Mesodermal cell (in vitro differentiated cells): ENCODE results near the gene GPR179.

Source experiments
- H3K27ac ChIP-seq: 2 replicates; pipeline ENCODE4 v1.7.0; 2013; ENCODE audit warnings: mild to moderate bottlenecking, low read depth, low read length, moderate library complexity; ENCODE audit not compliant: severe bottlenecking
- H3K36me3 ChIP-seq: 2 replicates; pipeline ENCODE4 v1.7.1; 2013; ENCODE audit warnings: mild to moderate bottlenecking, low read length, moderate library complexity; ENCODE audit not compliant: control insufficient read depth, insufficient read depth
- H3K4me1 ChIP-seq: one replicate; pipeline ENCODE4 v1.7.1; 2013; ENCODE audit warnings: mild to moderate bottlenecking, low read length; ENCODE audit not compliant: insufficient read depth, control insufficient read depth, poor library complexity, severe bottlenecking
- H3K4me3 ChIP-seq: 2 replicates; pipeline ENCODE4 v1.7.0; 2013; ENCODE audit warnings: low read length, control low read depth, mild to moderate bottlenecking; ENCODE audit not compliant: insufficient read depth, poor library complexity, severe bottlenecking; ENCODE audit errors: extremely low read depth
- H3K9me3 ChIP-seq: 2 replicates; pipeline ENCODE4 v1.7.1; 2013; ENCODE audit warnings: mild to moderate bottlenecking, low read length, moderate library complexity; ENCODE audit not compliant: control insufficient read depth
- WGBS, 2 experiments: methylation state at CpG; one replicate each; pipeline ENCODE4 v1.1.5; 2013; ENCODE audit warnings: missing lambda C conversion rate in 2 of 2; ENCODE audit not compliant: insufficient coverage in 2 of 2; 5-methylcytosine and 5-hydroxymethylcytosine counted together

Gene GPR179

DNA sequence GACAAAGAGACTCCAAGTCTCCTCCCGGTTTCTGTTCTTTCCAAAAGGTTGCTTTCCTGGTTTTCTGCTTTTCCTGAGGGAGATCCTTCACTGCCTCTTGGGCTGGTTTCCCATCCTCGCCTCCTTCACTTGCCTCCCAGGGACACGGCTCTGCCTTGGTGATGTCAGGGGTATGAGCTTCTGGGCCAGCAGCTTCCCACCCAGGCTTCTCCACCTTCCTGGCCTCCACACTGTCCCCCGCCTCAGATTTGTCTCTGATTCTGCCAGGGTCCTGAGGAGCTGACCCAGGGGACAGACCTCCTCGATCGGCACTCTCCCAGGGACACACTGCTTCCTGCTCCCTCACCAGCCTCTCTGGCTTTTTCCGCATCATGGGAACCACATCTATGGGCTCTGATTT is 14.5 kb downstream of the GPR179 start:
- Histone ChIP-seq H3K36me3 (peaks cover under 1% of the 10 kb centered on the region), H3K27ac (no peak overlapping the region), H3K4me3 (no peak overlapping the region), H3K4me1 (peaks cover 18% of the 10 kb centered on the region), H3K9me3 (no peaks in the 10 kb centered on the region)
- 92 to 94% methylated on average over 4 to 7 of the region's 7 CpGs for WGBS, 2 experiments

DNA sequence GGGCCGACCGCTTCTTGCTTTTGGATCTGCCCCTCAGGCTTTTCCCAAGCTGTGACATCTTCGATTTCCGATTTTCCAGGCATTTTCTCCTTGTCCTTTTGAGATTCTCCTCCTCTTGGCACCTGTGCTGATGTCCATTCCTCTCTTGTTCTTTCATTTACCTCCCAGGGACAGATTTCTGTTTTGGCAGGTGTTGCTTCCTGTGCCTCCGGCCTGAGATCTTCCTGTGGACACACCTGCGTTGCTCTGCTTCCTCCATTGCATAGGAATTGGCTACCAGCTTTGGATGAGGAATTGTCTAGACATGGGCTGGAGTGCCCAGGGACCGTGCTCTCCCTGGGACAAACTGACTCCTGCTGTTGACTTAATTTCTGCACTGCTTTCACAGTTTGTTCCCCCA is 15.1 kb downstream of the GPR179 start:
- WGBS, 2 experiments: 91 to 93% methylated on average over 6 of the region's 7 CpGs
- Histone ChIP-seq H3K36me3 (peaks cover 7% of the 10 kb centered on the region), H3K4me1 (peaks cover 20% of the 10 kb centered on the region), H3K9me3 (no peaks in the 10 kb centered on the region), H3K4me3 (no peak overlapping the region), H3K27ac (no peak overlapping the region)

DNA sequence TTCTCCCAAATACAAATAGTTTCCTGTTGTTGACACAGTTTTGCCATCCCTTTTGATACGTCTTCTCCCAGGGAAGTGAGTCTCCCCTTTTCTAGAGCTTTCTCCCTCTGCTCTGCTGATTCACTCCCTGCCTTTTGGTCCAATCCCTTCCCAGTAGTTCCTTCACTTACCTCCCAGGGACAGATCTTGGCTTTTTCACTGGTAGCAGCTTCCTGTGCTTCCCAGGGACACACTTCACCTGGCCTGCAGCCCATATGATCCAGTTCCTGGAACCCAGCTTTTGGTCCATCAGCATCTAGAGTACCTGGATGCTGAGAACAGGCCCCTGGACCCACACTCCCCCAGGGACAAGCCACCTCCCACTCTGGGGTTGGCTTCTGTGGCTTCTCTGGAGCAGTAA is 15.8 kb downstream of the GPR179 start:
- peaks cover 20% of the 10 kb centered on the region for H3K4me1 ChIP-seq
- peaks cover 14% of the 10 kb centered on the region for H3K36me3 ChIP-seq
- no peaks in the 10 kb centered on the region for H3K9me3 ChIP-seq
- H3K27ac ChIP-seq: no peak overlapping the region
- H3K4me3 ChIP-seq: no peak overlapping the region
- 92 to 100% methylated on average over 1 of the region's 1 CpG for WGBS, 2 experiments

DNA sequence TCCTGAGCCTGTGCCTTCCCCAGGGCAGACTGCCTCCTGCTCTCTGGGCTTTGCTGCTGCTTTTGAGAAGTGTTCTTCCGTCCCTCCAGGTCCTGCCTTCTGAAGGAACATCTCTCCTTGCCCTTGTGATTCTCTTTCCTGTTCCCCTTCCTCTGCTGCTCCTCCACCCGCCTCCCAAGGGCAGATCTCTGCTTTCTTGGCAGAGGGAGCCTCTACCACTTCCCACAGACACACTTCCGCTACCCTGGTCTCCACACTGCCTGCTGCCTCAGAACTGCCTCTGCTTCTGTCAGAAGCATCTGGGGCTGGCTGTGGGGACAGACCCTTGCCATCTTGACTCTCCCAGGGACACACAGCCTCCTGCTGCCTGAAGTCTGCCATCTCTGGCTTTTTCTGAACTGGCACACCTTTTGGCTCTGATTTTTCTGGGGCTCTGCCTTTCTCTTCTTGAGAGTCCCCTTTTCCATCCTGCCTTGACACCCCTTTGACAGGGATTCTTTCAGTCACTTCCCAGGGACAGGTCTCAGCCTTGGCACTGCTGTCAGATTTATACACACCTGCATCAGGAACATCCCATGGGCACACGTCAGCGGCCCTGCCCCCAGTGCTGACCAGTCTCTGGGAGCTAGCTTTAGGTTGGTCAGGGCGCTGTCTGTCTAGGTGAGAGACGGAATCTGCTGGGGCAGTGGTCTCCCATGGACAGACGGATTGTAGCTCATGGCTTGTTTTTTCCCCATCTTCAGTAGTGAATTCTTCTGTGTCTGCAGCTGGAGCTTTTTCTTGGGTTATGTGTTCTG is 16.6 kb downstream of the GPR179 start:
- Histone ChIP-seq H3K4me3 (no peak overlapping the region), H3K27ac (no peak overlapping the region), H3K4me1 (peaks cover 20% of the 10 kb centered on the region), H3K9me3 (no peaks in the 10 kb centered on the region), H3K36me3 (peaks cover 20% of the 10 kb centered on the region)
- 91 to 92% methylated on average over 7 to 8 of the region's 8 CpGs for WGBS, 2 experiments

DNA sequence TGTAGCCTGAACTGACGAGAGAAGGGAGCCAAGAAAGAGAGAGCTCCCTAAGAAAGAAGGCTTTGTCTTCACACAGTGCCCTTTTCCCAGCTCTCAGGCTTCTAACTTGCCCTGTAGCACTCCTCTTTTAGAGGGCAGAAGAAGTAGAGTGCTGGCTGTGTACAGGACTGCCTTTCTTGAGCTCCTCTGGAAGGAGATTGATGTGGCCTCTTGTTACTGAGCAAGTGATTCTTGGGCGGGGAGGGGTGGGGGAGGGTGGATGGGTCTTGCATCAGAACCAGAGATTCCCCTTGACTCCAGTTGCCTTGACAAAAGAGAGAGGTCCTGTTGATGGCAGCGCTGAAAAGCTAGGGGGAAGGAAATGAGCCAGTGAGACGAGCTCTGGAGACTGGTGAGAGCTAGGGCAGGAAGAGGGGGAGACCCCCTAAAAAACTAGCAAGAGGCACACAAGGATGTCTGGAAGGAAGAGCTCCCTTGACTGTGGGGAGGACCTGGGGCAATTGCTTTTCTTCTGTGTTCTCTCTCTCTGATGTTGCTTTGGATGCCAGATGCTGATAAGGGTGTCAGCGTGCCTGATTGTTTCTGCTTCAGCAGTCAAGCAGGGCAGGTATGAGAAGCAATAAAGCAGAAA is 18.4 kb downstream of the GPR179 start:
- Histone ChIP-seq H3K9me3 (no peaks in the 10 kb centered on the region), H3K4me1 (peaks cover 18% of the 10 kb centered on the region), H3K4me3 (no peak overlapping the region), H3K36me3 (peaks cover 33% of the 10 kb centered on the region), H3K27ac (peak overlapping the region; percentile 79)
- WGBS, 2 experiments: 72 to 80% methylated on average over 3 to 4 of the region's 5 CpGs

DNA sequence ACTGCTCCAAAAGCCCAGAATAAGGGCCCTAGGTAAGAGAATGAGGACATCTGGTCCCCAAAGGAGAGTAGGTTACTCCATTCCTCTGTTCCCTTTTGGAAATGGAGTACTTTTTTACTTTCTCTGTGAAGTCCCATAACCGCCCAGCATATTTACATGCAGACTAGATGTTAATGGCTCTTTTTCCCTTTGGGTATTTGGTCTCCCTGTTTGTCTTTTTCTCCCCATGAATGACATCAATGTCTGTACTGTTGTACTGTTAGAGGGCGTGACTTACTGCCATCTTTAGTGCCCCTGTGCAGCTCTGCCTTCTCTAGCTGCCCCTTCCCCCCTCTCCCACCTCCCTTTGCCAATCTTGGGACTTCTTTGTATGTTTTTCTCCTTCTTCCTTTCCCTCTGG is 19.0 kb downstream of the GPR179 start:
- peaks cover 38% of the 10 kb centered on the region for H3K36me3 ChIP-seq
- H3K27ac ChIP-seq: peak overlapping the region; percentile 79
- H3K4me3 ChIP-seq: no peak overlapping the region
- WGBS, 2 experiments: 78 to 100% methylated on average over 1 of the region's 2 CpGs
- peaks cover 14% of the 10 kb centered on the region for H3K4me1 ChIP-seq
- H3K9me3 ChIP-seq: no peaks in the 10 kb centered on the region

DNA sequence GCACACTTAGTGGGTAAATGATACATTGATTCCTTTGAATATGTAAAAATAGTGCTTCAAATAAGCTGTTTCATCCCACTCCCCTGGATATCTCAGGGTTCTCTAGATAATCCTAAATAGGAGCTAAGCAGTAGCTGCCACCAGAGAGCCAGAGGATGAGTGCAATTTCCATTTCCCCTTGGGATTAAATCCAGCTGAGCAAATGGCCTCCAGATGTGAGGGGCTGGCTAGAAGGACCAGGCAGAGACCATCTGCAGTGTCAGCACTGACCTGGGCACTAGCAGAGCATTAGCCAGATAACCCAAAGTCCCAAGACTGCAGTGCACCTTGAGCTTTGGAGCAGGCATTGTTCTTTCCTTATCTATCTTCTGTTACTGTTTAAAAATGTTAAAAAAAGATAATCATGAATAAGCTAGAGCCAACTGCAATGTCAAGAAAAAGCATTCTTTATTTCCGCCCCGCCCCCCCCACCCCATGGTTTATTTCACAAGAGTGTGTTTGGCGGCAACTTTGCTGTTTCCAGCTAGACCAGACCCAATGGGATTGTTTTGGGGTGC is 19.5 kb downstream of the GPR179 start:
- WGBS, 2 experiments: no CpG with 5 or more reads among the region's 3 CpGs
- H3K27ac ChIP-seq: no peak overlapping the region

DNA sequence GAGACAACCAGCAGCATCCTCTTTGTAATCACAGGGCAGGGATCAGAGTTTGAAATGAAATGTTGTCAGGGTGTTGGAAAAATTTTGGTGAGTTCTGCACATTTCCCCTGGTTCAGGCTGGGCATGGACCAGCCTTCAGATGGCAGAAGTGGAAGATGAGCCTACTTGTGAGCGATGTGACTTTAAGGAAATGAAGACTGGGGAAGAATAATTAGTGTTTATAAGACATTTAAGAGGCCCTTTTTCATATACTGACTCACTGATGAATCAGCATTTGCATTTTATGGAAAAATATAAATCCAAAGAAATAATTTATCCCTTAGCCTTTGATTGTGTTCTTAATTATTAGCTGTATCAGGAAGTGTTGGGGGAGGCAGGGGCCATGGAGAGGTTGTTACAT is 20.9 kb downstream of the GPR179 start:
- H3K4me3 ChIP-seq: no peak overlapping the region
- H3K9me3 ChIP-seq: no peaks in the 10 kb centered on the region
- H3K36me3 ChIP-seq: peaks cover 46% of the 10 kb centered on the region
- peaks cover 17% of the 10 kb centered on the region for H3K4me1 ChIP-seq
- H3K27ac ChIP-seq: no peak overlapping the region
- no CpG with 5 or more reads among the region's 1 CpG for WGBS, 2 experiments

More for the DNA sequence above, 19.5 kb downstream of the GPR179 start:
- peaks cover 43% of the 10 kb centered on the region for H3K36me3 ChIP-seq
- peaks cover 14% of the 10 kb centered on the region for H3K4me1 ChIP-seq
- H3K9me3 ChIP-seq: no peaks in the 10 kb centered on the region
- no peak overlapping the region for H3K4me3 ChIP-seq

DNA sequence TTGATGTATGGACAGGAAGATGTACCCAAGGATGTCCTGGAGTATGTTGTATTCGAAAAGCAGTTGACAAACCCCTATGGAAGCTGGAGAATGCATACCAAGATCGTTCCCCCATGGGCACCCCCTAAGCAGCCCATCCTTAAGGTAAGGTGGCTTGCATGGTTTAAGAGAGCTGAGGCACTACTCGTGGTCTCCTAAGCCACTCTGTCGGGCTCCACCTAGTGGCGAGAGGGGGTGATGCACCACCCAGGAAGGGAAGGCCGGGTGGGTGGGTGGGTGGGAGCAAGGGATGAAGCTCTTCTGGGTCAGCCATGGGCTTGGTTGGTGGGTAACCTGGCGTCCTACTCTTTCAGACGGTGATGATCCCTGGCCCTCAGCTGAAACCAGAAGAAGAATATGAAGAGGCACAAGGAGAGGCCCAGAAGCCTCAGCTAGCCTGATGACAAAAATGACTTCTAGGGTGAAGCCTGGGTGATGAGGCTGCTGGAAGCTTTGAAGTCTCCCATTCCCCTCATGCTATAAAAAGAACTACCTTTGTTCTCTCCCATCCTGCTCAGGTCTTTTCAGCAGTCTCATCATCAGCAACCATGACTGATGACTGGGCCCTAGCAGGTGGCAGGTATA is 21.5 kb downstream of the GPR179 start:
- H3K4me1 ChIP-seq: peaks cover 17% of the 10 kb centered on the region
- no peaks in the 10 kb centered on the region for H3K9me3 ChIP-seq
- peaks cover 48% of the 10 kb centered on the region for H3K36me3 ChIP-seq
- no peak overlapping the region for H3K4me3 ChIP-seq
- H3K27ac ChIP-seq: no peak overlapping the region
- WGBS, 2 experiments: 32 to 52% methylated on average over 4 to 7 of the region's 8 CpGs

DNA sequence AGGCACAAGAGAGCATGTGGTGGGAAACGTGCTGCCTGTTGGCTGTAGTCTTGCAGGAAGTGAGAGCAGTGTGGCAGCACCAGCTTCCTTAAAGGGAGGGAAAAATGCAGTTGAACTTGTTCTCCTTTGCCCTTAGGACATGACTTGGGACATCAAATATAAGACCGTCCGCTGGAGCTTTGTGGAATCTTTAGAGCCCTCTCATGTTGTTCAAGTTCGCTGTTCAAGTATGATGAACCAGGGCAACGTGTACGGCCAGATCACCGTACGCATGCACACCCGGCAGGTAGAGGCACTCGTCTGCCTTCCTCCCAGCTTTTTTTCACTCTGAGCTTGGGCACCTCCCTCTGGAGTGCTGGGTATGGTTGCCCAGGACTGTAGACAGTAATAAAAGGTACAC is 23.3 kb downstream of the GPR179 start:
- Histone ChIP-seq H3K9me3 (no peaks in the 10 kb centered on the region), H3K27ac (no peak overlapping the region), H3K4me1 (peaks cover 12% of the 10 kb centered on the region), H3K4me3 (no peak overlapping the region), H3K36me3 (peaks cover 63% of the 10 kb centered on the region)
- 92 to 96% methylated on average over 10 of the region's 10 CpGs for WGBS, 2 experiments
